ENCODE results near the gene NSMCE1. TPM values are rescaled to one million over a fixed set of nuclear protein-coding genes. Genes with fewer than 3 reads are reported as not detected.
"Not testable (repeated sequence)": the region's sequence is repeated elsewhere in the genome, so short reads cannot be mapped to it uniquely, and the experiment has no call there.

NSMCE1 gene
- total RNA-seq, 1 donor from 2014 or later, result 51.7 TPM

DNA sequence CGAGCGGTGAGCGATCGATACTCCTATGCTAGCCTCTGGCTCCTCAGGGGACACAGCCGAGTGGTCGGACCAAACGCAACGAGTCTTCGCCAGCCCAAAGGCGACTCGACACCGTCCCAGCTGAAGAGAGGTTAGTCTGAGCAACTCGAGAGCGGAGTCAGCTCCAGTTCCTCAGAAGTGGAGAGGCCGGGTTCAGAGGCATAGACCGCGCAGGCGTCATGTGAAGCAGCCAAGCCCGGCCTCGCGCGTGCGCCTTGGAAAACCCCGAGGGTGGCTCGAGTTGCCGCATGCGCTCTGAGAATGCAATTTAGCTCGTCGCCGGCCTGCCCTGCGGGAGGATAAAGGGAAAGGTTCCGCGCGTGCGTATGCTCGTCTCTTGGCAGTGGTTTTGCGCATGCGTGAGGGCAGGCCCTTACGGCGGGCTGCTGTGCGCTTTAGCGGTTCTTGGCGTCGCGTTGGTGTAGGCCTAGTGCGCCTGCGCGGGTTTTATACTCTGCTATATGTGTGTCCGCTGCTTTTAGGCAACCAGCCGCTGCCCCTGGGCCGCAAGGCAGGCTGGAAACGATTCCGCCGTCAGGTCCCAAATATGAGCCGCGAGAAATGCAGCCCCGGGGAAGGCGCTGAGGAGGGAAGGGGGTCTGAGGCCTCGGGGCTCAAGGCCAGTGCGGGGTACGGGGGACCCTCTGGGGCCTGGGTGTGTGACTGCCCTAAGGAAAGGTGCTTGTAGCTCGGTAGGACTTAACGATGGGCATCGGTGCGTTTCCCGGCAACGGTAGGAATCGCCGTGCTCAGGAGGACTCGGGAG lies 64.9 kb downstream of the NSMCE1 start, which contains the start of gene KDM8:
KDM8 (plus strand) TSS at position 20 of the 805 bp plus-strand sequence. CDS start 6,598 bp downstream, outside the sequence.
- Histone ChIP-seq H3K9ac (ENCODE audit: low read depth in 1 of 3, low read length in 3 of 3) (peak within 1 kb of the TSS; percentile 98 to 100 (median 99)), H3K27me3 (ENCODE audit: control insufficient read depth in 3 of 3, insufficient read depth in 3 of 3, low read length in 3 of 3) (no peaks in the 10 kb centered on the region), H3K36me3 (ENCODE audit: control insufficient read depth in 3 of 3, insufficient read depth in 3 of 3, low read length in 3 of 3) (peaks cover 0 to 4% (median 2%) of the 10 kb centered on the region in 3 donors), H3K9me3 (ENCODE audit: control insufficient read depth in 3 of 3, low read length in 3 of 3) (no peaks in the 10 kb centered on the region), H3K27ac (ENCODE audit: low read depth, low read length) (peak within 1 kb of the TSS; percentile 98), H3K4me3 (ENCODE audit: low read length in 3 of 3) (peak within 1 kb of the TSS; percentile 95 to 100 (median 99)), H3K4me1 (ENCODE audit: control insufficient read depth in 3 of 3, insufficient read depth in 3 of 3, low read length in 3 of 3) (peaks cover 24 to 28% (median 27%) of the 10 kb centered on the region in 3 donors)

DNA sequence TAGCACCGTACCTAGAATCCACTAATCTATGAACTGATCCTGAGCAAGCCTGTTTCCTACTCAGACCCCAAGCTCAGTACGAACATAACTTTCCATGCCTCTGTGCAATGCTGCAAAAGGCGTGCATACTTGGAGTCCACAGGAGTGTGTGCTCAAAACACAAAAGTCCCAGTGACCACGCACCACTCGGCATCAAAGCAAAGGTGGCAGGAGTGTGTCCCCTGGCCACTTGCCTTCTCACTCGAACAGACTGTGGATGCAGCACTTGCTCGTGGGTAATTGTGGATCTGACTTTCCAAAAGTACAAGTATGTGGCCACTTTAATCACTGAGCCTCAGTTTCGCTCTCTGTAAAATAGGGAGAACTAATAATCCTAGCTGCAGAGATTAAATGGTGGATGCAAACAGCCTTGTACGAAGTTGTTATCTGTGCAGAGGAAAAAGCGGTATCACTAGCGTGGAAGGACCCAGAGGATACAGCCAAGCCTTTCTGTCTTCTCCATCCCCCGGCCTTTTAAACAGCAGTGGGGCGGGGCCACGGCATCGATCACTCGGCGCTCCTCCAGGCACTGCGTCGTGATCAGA lies 65.6 kb downstream of the NSMCE1 start:
- Histone ChIP-seq H3K4me1 (ENCODE audit: control insufficient read depth in 3 of 3, insufficient read depth in 3 of 3, low read length in 3 of 3) (peaks cover 24 to 28% (median 27%) of the 10 kb centered on the region in 3 donors), H3K4me3 (ENCODE audit: low read length in 3 of 3) (peak overlapping the region; percentile 95 to 100 (median 99)), H3K9ac (ENCODE audit: low read depth in 1 of 3, low read length in 3 of 3) (peak overlapping the region; percentile 96 to 100 (median 99)), H3K9me3 (ENCODE audit: control insufficient read depth in 3 of 3, low read length in 3 of 3) (no peaks in the 10 kb centered on the region), H3K27me3 (ENCODE audit: control insufficient read depth in 3 of 3, insufficient read depth in 3 of 3, low read length in 3 of 3) (no peaks in the 10 kb centered on the region), H3K27ac (ENCODE audit: low read depth, low read length) (peak overlapping the region; percentile 98), H3K36me3 (ENCODE audit: control insufficient read depth in 3 of 3, insufficient read depth in 3 of 3, low read length in 3 of 3) (peaks cover 0 to 4% (median 2%) of the 10 kb centered on the region in 3 donors)

DNA sequence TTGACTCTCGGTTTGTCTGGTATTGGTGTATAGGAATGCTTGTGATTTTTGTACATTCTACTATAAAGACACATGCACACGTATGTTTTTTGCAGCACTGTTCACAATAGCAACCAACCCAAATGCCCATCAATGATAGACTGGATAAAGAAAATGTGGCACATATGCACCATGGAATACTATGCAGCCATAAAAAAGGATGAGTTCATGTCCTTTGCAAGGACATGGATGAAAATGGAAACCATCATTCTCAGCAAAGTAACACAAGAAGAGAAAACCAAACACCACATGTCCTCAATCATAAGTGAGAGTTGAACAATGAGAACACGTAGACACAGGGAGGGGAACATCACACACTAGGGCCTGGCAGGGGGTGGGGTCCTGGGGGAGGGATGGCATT lies 67.7 kb downstream of the NSMCE1 start:
- not testable (repeated sequence) for H3K36me3 ChIP-seq (ENCODE audit: control insufficient read depth in 3 of 3, insufficient read depth in 3 of 3, low read length in 3 of 3); H3K27me3 ChIP-seq (ENCODE audit: control insufficient read depth in 3 of 3, insufficient read depth in 3 of 3, low read length in 3 of 3); H3K9ac ChIP-seq (ENCODE audit: low read depth in 1 of 3, low read length in 3 of 3); H3K9me3 ChIP-seq (ENCODE audit: control insufficient read depth in 3 of 3, low read length in 3 of 3); H3K27ac ChIP-seq (ENCODE audit: low read depth, low read length); H3K4me3 ChIP-seq (ENCODE audit: low read length in 3 of 3)
- peaks cover 23 to 26% (median 23%) of the 10 kb centered on the region in 3 donors for H3K4me1 ChIP-seq (ENCODE audit: control insufficient read depth in 3 of 3, insufficient read depth in 3 of 3, low read length in 3 of 3)

DNA sequence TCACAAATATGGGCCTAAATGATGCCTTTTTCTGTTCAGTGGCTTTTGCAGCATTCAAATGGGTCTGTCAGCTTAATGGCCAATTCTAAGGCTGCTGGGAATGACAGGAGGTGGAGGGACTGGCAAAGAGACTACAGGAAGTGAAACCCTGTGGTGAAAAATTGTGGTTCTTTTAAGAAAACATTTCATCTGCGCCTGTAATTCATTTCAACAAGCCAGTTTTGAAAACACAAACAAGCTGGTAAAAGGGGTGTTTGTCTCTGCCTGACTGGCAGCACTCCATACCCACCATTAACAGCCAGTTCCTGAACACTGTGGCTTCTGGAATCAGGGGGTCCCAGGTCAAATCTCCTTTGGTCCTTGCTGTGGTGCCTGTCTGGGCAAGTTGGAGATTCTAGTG lies 68.8 kb downstream of the NSMCE1 start:
- no peak overlapping the region for H3K9ac ChIP-seq (ENCODE audit: low read depth in 1 of 3, low read length in 3 of 3)
- H3K4me1 ChIP-seq (ENCODE audit: control insufficient read depth in 3 of 3, insufficient read depth in 3 of 3, low read length in 3 of 3), result peaks cover 11 to 16% (median 13%) of the 10 kb centered on the region in 3 donors
- no peaks in the 10 kb centered on the region for H3K36me3 ChIP-seq (ENCODE audit: control insufficient read depth in 3 of 3, insufficient read depth in 3 of 3, low read length in 3 of 3)
- H3K27ac ChIP-seq (ENCODE audit: low read depth, low read length), result no peak overlapping the region
- no peak overlapping the region for H3K4me3 ChIP-seq (ENCODE audit: low read length in 3 of 3)
- H3K27me3 ChIP-seq (ENCODE audit: control insufficient read depth in 3 of 3, insufficient read depth in 3 of 3, low read length in 3 of 3), result peaks cover 5 to 9% (median 9%) of the 10 kb centered on the region in 3 donors
- no peaks in the 10 kb centered on the region for H3K9me3 ChIP-seq (ENCODE audit: control insufficient read depth in 3 of 3, low read length in 3 of 3)

DNA sequence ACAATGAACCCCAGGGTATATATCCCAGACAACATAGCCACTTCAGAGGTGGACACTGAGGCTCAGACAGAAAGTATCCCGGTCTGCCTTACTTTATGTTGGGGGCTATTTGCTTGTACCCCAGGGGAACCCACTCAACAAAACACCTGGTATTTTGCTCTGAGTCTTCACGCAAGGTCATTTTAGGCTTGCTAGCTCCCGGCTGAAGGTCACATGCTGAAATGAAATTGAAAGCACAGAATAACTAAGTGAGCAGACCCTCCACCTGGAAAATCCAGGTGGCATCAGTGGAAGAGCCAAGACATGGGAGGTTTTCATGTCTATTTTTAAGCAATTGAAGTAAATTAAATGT lies 69.4 kb downstream of the NSMCE1 start:
- H3K9me3 ChIP-seq (ENCODE audit: control insufficient read depth in 3 of 3, low read length in 3 of 3), result no peaks in the 10 kb centered on the region
- H3K4me1 ChIP-seq (ENCODE audit: control insufficient read depth in 3 of 3, insufficient read depth in 3 of 3, low read length in 3 of 3), result peaks cover 7 to 11% (median 9%) of the 10 kb centered on the region in 3 donors
- no peaks in the 10 kb centered on the region for H3K36me3 ChIP-seq (ENCODE audit: control insufficient read depth in 3 of 3, insufficient read depth in 3 of 3, low read length in 3 of 3)
- H3K4me3 ChIP-seq (ENCODE audit: low read length in 3 of 3), result no peak overlapping the region
- no peak overlapping the region for H3K27ac ChIP-seq (ENCODE audit: low read depth, low read length)
- H3K27me3 ChIP-seq (ENCODE audit: control insufficient read depth in 3 of 3, insufficient read depth in 3 of 3, low read length in 3 of 3), result peaks cover 5 to 9% (median 9%) of the 10 kb centered on the region in 3 donors
- H3K9ac ChIP-seq (ENCODE audit: low read depth in 1 of 3, low read length in 3 of 3), result no peak overlapping the region

DNA sequence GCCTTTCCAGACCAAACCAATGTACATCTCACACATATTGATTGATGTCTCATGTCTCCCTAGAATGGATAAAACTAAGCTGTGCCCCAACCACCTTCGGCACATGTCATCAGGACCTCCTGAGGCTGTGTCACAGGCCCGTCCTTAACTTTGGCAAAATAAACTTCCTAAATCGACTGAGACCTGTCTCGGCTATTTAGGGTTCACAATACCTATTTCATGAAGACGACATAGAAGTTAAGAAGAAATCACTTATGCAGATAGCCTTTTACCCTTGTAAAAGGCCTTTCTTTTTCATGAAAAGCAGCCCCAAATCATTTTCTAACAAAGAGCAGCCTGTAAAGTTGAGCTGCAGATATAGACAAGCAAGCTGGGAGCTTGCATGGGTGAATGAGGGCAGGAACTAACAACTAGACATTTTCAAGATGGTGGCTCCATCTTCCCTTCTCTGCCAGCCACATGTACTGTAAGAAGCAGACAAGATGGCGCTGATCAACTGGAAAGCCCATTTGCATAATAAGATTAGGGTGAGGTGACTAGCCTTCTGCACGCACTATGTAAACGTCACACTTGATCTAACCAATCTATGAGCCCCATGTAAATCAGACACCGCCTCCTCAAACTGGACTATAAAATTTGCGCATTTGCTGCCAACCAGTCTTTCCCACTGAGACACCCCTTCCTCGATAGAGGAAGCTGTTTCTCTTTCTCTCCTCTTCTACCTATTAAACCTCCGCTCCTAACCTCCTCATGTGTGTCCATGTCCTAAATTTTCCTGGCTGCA lies 69.9 kb downstream of the NSMCE1 start:
- Histone ChIP-seq H3K27ac (ENCODE audit: low read depth, low read length) (no peak overlapping the region), H3K9me3 (ENCODE audit: control insufficient read depth in 3 of 3, low read length in 3 of 3) (no peaks in the 10 kb centered on the region), H3K9ac (ENCODE audit: low read depth in 1 of 3, low read length in 3 of 3) (no peak overlapping the region), H3K27me3 (ENCODE audit: control insufficient read depth in 3 of 3, insufficient read depth in 3 of 3, low read length in 3 of 3) (peaks cover 5 to 9% (median 9%) of the 10 kb centered on the region in 3 donors), H3K4me3 (ENCODE audit: low read length in 3 of 3) (no peak overlapping the region), H3K4me1 (ENCODE audit: control insufficient read depth in 3 of 3, insufficient read depth in 3 of 3, low read length in 3 of 3) (peaks cover 5 to 8% (median 6%) of the 10 kb centered on the region in 3 donors), H3K36me3 (ENCODE audit: control insufficient read depth in 3 of 3, insufficient read depth in 3 of 3, low read length in 3 of 3) (no peaks in the 10 kb centered on the region)

DNA sequence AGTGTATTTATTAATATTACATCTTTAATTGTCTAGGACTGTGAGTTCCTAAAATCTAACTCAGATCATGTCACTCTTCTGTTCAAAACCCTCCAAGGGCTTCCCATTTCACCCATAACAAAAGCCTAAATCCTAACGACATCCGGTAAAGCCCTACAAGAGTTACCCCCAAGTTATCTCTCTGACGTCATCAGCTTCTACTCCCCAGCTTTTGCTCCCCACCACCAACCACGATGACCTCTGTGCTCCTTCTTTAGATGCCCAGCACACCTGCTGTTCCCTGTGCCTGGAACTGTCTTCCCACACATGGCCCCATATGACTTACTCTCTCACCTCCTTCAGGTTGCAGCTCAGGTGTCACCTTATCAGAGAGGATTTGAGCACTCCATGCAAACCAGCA lies 71.6 kb downstream of the NSMCE1 start:
- Histone ChIP-seq H3K4me3 (ENCODE audit: low read length in 3 of 3) (no peak overlapping the region), H3K27me3 (ENCODE audit: control insufficient read depth in 3 of 3, insufficient read depth in 3 of 3, low read length in 3 of 3) (peaks cover 5 to 9% (median 9%) of the 10 kb centered on the region in 3 donors), H3K4me1 (ENCODE audit: control insufficient read depth in 3 of 3, insufficient read depth in 3 of 3, low read length in 3 of 3) (no peaks in the 10 kb centered on the region), H3K9me3 (ENCODE audit: control insufficient read depth in 3 of 3, low read length in 3 of 3) (no peaks in the 10 kb centered on the region), H3K36me3 (ENCODE audit: control insufficient read depth in 3 of 3, insufficient read depth in 3 of 3, low read length in 3 of 3) (no peaks in the 10 kb centered on the region), H3K9ac (ENCODE audit: low read depth in 1 of 3, low read length in 3 of 3) (no peak overlapping the region), H3K27ac (ENCODE audit: low read depth, low read length) (no peak overlapping the region)

DNA sequence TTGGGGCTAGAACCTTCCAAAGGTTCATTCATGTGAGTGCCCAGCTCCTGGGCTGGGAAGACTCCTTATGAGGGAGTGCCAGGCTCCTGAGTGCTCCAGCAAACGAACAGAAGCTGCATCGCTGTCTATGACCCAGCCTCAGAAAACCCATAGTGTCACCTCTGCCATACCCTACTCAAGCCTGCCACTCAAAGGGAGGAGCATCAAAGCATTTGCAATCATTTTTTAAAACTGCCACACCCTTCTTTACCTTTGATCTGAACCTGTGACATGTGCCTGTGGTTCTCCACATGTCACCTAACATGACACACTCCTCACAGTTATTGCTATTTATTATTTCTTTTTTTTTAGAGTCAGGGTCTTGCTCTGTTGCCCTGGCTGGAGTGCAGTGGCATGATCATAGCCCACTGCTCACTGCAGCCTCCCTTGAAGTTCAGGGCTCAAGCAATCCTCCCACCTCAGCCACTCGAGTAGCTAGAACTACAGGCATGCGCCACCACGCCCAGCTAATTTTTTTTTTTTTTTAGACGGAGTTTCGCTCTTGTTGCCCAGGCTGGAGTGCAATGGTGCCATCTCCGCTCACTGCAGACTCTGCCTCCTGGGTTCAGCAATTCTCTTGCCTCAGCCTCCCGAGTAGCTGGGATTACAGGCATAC lies 72.5 kb downstream of the NSMCE1 start:
- H3K9me3 ChIP-seq (ENCODE audit: control insufficient read depth in 3 of 3, low read length in 3 of 3), result no peaks in the 10 kb centered on the region
- no peaks in the 10 kb centered on the region for H3K4me1 ChIP-seq (ENCODE audit: control insufficient read depth in 3 of 3, insufficient read depth in 3 of 3, low read length in 3 of 3)
- no peak overlapping the region for H3K9ac ChIP-seq (ENCODE audit: low read depth in 1 of 3, low read length in 3 of 3)
- no peak overlapping the region for H3K4me3 ChIP-seq (ENCODE audit: low read length in 3 of 3)
- H3K27ac ChIP-seq (ENCODE audit: low read depth, low read length), result no peak overlapping the region
- H3K27me3 ChIP-seq (ENCODE audit: control insufficient read depth in 3 of 3, insufficient read depth in 3 of 3, low read length in 3 of 3), result peaks cover 5 to 9% (median 9%) of the 10 kb centered on the region in 3 donors
- no peaks in the 10 kb centered on the region for H3K36me3 ChIP-seq (ENCODE audit: control insufficient read depth in 3 of 3, insufficient read depth in 3 of 3, low read length in 3 of 3)

DNA sequence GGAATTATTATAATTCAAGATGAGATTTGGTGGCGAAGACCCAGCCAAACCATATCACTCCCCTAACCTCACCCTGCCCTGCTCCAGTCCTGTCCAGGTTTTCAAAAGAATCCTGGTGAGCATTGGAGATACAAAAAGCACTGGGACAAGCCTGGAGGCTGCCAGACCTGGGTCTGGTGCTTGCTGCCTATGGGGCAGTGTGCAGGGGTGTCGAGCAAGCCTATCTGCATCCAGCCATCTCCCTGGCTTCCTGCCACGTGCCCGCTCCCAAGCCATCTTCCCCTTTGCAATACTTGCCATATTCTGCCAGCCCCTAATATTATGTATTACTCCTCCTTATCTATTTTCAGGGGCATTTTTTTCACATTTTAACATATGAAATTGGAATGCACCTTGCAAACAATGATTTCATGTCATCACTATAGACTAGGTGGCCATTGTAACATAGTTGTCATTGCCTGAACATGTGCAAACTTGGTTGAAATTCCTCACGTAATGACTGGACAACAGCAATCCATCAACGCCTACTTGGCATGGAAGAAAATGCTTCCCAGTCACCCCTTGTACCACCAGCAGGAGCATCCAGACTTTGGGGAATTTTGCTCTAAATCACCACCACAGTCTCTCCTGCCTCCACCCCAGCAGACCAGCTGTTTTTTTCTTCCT lies 73.4 kb downstream of the NSMCE1 start:
- no peaks in the 10 kb centered on the region for H3K9me3 ChIP-seq (ENCODE audit: control insufficient read depth in 3 of 3, low read length in 3 of 3)
- no peak overlapping the region for H3K27ac ChIP-seq (ENCODE audit: low read depth, low read length)
- H3K27me3 ChIP-seq (ENCODE audit: control insufficient read depth in 3 of 3, insufficient read depth in 3 of 3, low read length in 3 of 3), result peaks cover 10 to 14% (median 11%) of the 10 kb centered on the region in 3 donors
- H3K4me1 ChIP-seq (ENCODE audit: control insufficient read depth in 3 of 3, insufficient read depth in 3 of 3, low read length in 3 of 3), result no peaks in the 10 kb centered on the region
- H3K9ac ChIP-seq (ENCODE audit: low read depth in 1 of 3, low read length in 3 of 3), result no peak overlapping the region
- H3K36me3 ChIP-seq (ENCODE audit: control insufficient read depth in 3 of 3, insufficient read depth in 3 of 3, low read length in 3 of 3), result no peaks in the 10 kb centered on the region
- H3K4me3 ChIP-seq (ENCODE audit: low read length in 3 of 3), result no peak overlapping the region
